ENCODE data around the gene HCN2.

GRCh38 chr19:633786-634639 is 44.3 kb downstream of the HCN2 start:
- TF ChIP-seq YY1 (IDR thresholded peaks at IDR 0.05; ENCODE audit: low read depth, low read length), result no peak
- TF ChIP-seq MAFK (IDR thresholded peaks at IDR 0.05; ENCODE audit: low read depth, low read length), result no peak
